Chondrocyte (in vitro differentiated cells): Measurements from ENCODE around the gene SLC7A7. TPM values are rescaled to one million over a fixed set of nuclear protein-coding genes. Genes with fewer than 3 reads are reported as not detected.
A peak's percentile ranks its signal among the peaks of the same experiment; 100 is the strongest.
"Not testable (repeated sequence)": the region's sequence is repeated elsewhere in the genome, so short reads cannot be mapped to it uniquely, and the experiment has no call there.

Experiments used
- DNase-seq: peaks from one replicate; pipeline ENCODE4 v3.0.0; 2021; ENCODE audit warnings: mixed read lengths, low spot score
- H3K27ac Mint-ChIP-seq: one replicate; pipeline ENCODE4 v1.8.0; 2021; ENCODE audit warnings: mild to moderate bottlenecking, moderate library complexity, mixed read lengths; ENCODE audit not compliant: unreplicated experiment
- H3K27me3 Mint-ChIP-seq: 2 replicates; pipeline ENCODE4 v1.8.0; 2021; ENCODE audit warnings: low read depth, mixed read lengths
- H3K36me3 Mint-ChIP-seq: 2 replicates; pipeline ENCODE4 v1.8.0; 2021; ENCODE audit warnings: low read depth, mixed read lengths
- H3K4me1 Mint-ChIP-seq: 2 replicates; pipeline ENCODE4 v1.8.0; 2021; ENCODE audit warnings: low read depth, mild to moderate bottlenecking, mixed read lengths
- H3K4me3 Mint-ChIP-seq: one replicate; pipeline ENCODE4 v1.8.0; 2021; ENCODE audit warnings: mild to moderate bottlenecking, moderate library complexity, mixed read lengths; ENCODE audit not compliant: unreplicated experiment
- H3K9me3 Mint-ChIP-seq: 2 replicates; pipeline ENCODE4 v1.8.0; 2021; ENCODE audit warnings: low read depth, mixed read lengths
- CTCF ChIP-seq: fragments of 200-600 bp; sonication (generic); IDR thresholded peaks from 2 replicates; pipeline ENCODE4 v1.5.0; 2021; ENCODE audit warnings: antibody characterized with exemption, mild to moderate bottlenecking, moderate library complexity
- total RNA-seq: library from RNA; stranded (reverse); gene quantifications from 3 replicates; pipeline ENCODE4 v1.2.1, GENCODE V29; 2021

Gene SLC7A7
- total RNA-seq, 1 donor from 2014 or later: 1.5 TPM

GRCh38 chr14:22767323-22767589, 48.0 kb downstream of the SLC7A7 start:
- DNase-seq: no peak
- Mint-ChIP-seq H3K4me1 (peaks cover 38% of the 10 kb centered on the region), H3K36me3 (peaks cover 34% of the 10 kb centered on the region), H3K27ac (peak overlapping the region; percentile 89), H3K4me3 (peak overlapping the region; percentile 85), H3K27me3 (no peaks in the 10 kb centered on the region), H3K9me3 (peaks cover 2% of the 10 kb centered on the region)
- no peak for TF ChIP-seq CTCF

- Mint-ChIP-seq H3K9me3 (peaks cover 8% of the 10 kb centered on the region), H3K27ac (peak within 1 kb of the TSS; percentile 89), H3K4me1 (peaks cover 38% of the 10 kb centered on the region), H3K4me3 (peak within 1 kb of the TSS; percentile 85), H3K27me3 (no peaks in the 10 kb centered on the region), H3K36me3 (peaks cover 34% of the 10 kb centered on the region)
- peak; percentile 98 for DNase-seq
- TF ChIP-seq CTCF: peak; percentile 15
These were observed 48.5 kb downstream of the SLC7A7 start, which contains the start of gene OXA1L for GRCh38 chr14:22766457-22767322. Gene OXA1L (plus strand): TSS chr14:22766688. CDS start chr14:22766702, 14 bp downstream.

DNA sequence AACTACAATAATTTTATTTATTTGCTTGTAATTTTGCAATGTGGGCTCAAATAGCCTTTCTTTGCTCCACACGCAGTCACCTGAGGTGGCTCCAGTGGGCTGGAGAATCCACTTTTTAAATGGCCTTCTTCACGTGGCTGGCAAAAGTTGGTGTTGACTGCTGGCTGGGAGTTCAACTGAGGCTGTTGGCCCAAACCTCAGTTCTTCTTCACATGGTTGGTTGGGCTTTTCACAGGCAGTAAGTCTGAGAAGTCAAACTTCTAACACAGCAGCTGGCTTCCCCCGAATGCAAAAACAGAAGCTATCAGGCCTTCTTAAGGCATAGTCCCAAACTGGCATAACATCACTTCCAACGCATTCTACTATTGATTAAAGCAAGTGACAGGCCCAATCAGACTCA, 50.9 kb downstream of the SLC7A7 start:
- Mint-ChIP-seq H3K4me1 (peaks cover 38% of the 10 kb centered on the region), H3K27me3 (no peaks in the 10 kb centered on the region), H3K36me3 (peaks cover 16% of the 10 kb centered on the region), H3K27ac (peak overlapping the region; percentile 19), H3K9me3 (peaks cover 14% of the 10 kb centered on the region), H3K4me3 (no peak overlapping the region)
- no peak for TF ChIP-seq CTCF
- DNase-seq: no peak

GRCh38 chr14:22761734-22762133, 53.5 kb downstream of the SLC7A7 start:
- H3K27me3 Mint-ChIP-seq: no peaks in the 10 kb centered on the region
- TF ChIP-seq CTCF: no peak
- H3K4me3 Mint-ChIP-seq: no peak overlapping the region
- peaks cover 9% of the 10 kb centered on the region for H3K36me3 Mint-ChIP-seq
- DNase-seq: no peak
- H3K9me3 Mint-ChIP-seq: peaks cover 14% of the 10 kb centered on the region
- no peak overlapping the region for H3K27ac Mint-ChIP-seq
- H3K4me1 Mint-ChIP-seq: peaks cover 17% of the 10 kb centered on the region

DNA sequence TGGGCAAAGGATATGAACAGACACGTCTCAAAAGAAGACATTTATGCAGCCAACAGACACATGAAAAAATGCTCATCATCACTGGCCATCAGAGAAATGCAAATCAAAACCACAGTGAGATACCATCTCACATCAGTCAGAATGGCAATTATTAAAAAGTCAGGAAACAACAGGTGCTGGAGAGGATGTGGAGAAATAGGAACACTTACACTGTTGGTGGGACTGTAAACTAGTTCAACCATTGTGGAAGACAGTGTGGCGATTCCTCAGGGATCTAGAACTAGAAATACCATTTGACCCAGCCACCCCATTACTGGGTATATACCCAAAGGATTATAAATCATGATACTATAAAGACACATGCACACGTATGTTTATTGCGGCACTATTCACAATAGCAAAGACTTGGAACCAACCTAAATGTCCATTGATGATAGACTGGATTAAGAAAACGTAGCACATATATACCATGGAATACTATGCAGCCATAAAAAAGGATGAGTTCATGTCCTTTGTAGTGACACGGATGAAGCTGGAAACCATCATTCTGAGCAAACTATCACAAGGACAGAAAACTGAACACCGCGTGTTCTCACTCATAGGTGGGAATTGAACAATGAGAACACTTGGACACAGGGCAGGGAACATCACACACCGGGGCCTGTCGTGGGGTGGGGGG, 57.1 kb downstream of the SLC7A7 start:
- not testable (repeated sequence) for H3K4me3 Mint-ChIP-seq, H3K4me1 Mint-ChIP-seq, H3K36me3 Mint-ChIP-seq, H3K27me3 Mint-ChIP-seq, H3K27ac Mint-ChIP-seq, DNase-seq
- H3K9me3 Mint-ChIP-seq: peaks cover 14% of the 10 kb centered on the region
